ENCODE results near the gene MIGA2.

MIGA2 gene

GRCh38 chr9:129094387-129095169 is 58.2 kb downstream of the MIGA2 start:
- Histone ChIP-seq H3K36me3 (ENCODE audit: control insufficient read depth in 2 of 2, insufficient read depth in 1 of 2, low read length in 2 of 2) (peaks cover 0 to 33% of the 10 kb centered on the region in 2 experiments; a peak in 2 of 3 replicates), H3K27ac (ENCODE audit: extremely low read depth, low read depth, low read length) (no peak overlapping the region), H3K4me3 (ENCODE audit: low read depth, low read length) (no peak overlapping the region), H3K4me1 (ENCODE audit: control insufficient read depth, insufficient read depth, low read length) (no peaks in the 10 kb centered on the region), H3K9me3 (ENCODE audit: control insufficient read depth, insufficient read depth, low read depth, low read length) (no peaks in the 10 kb centered on the region)
- CTCF ChIA-PET: interaction anchor here (0.6 to 0.9 kb wide), 2 partner anchors 37 to 350 kb away, joined by 3 to 4 read pairs; no protein-coding TSS in a partner anchor
- POLR2A ChIA-PET: interaction anchor here (0.5 to 2.8 kb wide), 5 partner anchors 10 to 28 kb away, joined by 3 to 13 read pairs (median 3); partner anchors contain the start of genes DOLPP1 and PTPA
- TF ChIP-seq PBX3 (CRISPR knock-in tag; IDR thresholded peaks at IDR 0.05) (no peak), ZNF792 (tag by site-specific recombination; IDR thresholded peaks at IDR 0.05) (no peak), ZNF148 (tag by site-specific recombination; IDR thresholded peaks at IDR 0.05; ENCODE audit: borderline replicate concordance) (no peak), MYNN (tag by site-specific recombination; IDR thresholded peaks at IDR 0.05; ENCODE audit: borderline replicate concordance) (no peak), ZNF629 (tag by site-specific recombination; IDR thresholded peaks at IDR 0.05) (no peak), ZNF747 (tag by site-specific recombination; IDR thresholded peaks at IDR 0.05) (no peak), ZNF175 (tag by site-specific recombination; IDR thresholded peaks at IDR 0.05) (no peak), ZNF677 (tag by site-specific recombination; IDR thresholded peaks at IDR 0.05) (no peak)

DNA sequence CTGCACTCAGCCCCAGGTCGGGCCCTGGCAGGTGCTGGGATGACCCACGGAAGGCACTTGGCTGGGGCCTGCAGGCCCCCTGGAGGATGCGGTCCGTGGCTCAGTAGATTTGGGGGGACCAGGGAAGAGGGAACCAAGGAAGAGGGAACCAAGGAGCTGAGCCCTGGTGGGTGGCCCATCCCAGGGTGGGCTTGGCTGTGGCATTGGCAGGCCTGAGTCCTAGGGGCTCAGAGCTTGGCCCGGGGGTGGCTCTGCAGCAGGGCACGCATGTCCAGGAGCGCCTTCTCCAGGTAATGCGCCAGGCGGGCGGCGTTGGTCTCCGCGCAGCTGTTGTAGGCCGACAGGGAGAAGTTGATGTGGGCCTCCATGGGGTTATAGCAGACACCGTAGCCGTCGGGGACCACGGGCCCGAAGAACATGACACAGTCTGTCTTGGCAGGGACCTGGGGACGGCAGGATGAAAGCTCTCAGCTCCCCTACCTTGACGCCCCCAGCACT is 58.8 kb downstream of the MIGA2 start:
- peaks cover 0 to 27% of the 10 kb centered on the region in 2 experiments; a peak in 2 of 3 replicates for H3K36me3 ChIP-seq (ENCODE audit: control insufficient read depth in 2 of 2, insufficient read depth in 1 of 2, low read length in 2 of 2)
- CTCF ChIA-PET: interaction anchor here (0.6 to 0.9 kb wide), 2 partner anchors 37 to 350 kb away, joined by 3 to 4 read pairs; no protein-coding TSS in a partner anchor
- TF ChIP-seq ZBTB8A (tag by site-specific recombination; IDR thresholded peaks at IDR 0.05): no peak
- TF ChIP-seq ZBTB48 (tag by site-specific recombination; IDR thresholded peaks at IDR 0.05): no peak
- no peak for TF ChIP-seq YY1 (tag by site-specific recombination; IDR thresholded peaks at IDR 0.05)
- TF ChIP-seq ZBTB21 (tag by site-specific recombination; IDR thresholded peaks at IDR 0.05): no peak
- no peak for TF ChIP-seq MZF1 (tag by site-specific recombination; IDR thresholded peaks at IDR 0.05; ENCODE audit: borderline replicate concordance)
- TF ChIP-seq ZNF221 (tag by site-specific recombination; IDR thresholded peaks at IDR 0.05; ENCODE audit: borderline replicate concordance): no peak
- no peak for TF ChIP-seq ZNF473 (tag by site-specific recombination; IDR thresholded peaks at IDR 0.05)
- no peak for TF ChIP-seq SCRT2 (tag by site-specific recombination; IDR thresholded peaks at IDR 0.05)
- no peak for TF ChIP-seq ELK4 (IDR thresholded peaks at IDR 0.05; ENCODE audit: borderline replicate concordance, low read depth, low read length)
- no peak for TF ChIP-seq HOXA7 (CRISPR knock-in tag; IDR thresholded peaks at IDR 0.05; ENCODE audit: borderline replicate concordance)
- TF ChIP-seq, protein P1, sequence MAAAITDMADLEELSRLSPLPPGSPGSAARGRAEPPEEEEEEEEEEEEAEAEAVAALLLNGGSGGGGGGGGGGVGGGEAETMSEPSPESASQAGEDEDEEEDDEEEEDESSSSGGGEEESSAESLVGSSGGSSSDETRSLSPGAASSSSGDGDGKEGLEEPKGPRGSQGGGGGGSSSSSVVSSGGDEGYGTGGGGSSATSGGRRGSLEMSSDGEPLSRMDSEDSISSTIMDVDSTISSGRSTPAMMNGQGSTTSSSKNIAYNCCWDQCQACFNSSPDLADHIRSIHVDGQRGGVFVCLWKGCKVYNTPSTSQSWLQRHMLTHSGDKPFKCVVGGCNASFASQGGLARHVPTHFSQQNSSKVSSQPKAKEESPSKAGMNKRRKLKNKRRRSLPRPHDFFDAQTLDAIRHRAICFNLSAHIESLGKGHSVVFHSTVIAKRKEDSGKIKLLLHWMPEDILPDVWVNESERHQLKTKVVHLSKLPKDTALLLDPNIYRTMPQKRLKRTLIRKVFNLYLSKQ (tag by site-specific recombination; IDR thresholded peaks at IDR 0.05; ENCODE audit: borderline replicate concordance): no peak
- no peak for TF ChIP-seq ZNF544 (tag by site-specific recombination; IDR thresholded peaks at IDR 0.05)
- no peak for TF ChIP-seq ZNF23 (tag by site-specific recombination; IDR thresholded peaks at IDR 0.05; ENCODE audit: borderline replicate concordance)
- no peak for TF ChIP-seq ZNF792 (tag by site-specific recombination; IDR thresholded peaks at IDR 0.05)
- TF ChIP-seq ZNF404 (tag by site-specific recombination; IDR thresholded peaks at IDR 0.05): no peak
- no peak for TF ChIP-seq PBX3 (CRISPR knock-in tag; IDR thresholded peaks at IDR 0.05)
- TF ChIP-seq, protein P2, sequence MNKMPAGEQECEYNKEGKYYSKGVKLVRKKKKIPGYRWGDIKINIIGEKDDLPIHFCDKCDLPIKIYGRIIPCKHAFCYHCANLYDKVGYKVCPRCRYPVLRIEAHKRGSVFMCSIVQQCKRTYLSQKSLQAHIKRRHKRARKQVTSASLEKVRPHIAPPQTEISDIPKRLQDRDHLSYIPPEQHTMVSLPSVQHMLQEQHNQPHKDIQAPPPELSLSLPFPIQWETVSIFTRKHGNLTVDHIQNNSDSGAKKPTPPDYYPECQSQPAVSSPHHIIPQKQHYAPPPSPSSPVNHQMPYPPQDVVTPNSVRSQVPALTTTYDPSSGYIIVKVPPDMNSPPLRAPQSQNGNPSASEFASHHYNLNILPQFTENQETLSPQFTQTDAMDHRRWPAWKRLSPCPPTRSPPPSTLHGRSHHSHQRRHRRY (tag by site-specific recombination; IDR thresholded peaks at IDR 0.05): no peak
- TF ChIP-seq HOXD13 (CRISPR knock-in tag; IDR thresholded peaks at IDR 0.05; ENCODE audit: borderline replicate concordance): no peak
- TF ChIP-seq ZNF701 (tag by site-specific recombination; IDR thresholded peaks at IDR 0.05): no peak

More for the DNA sequence above, 58.8 kb downstream of the MIGA2 start:
- POLR2A ChIA-PET: interaction anchor here (0.8 to 2.8 kb wide), 5 partner anchors 8 to 16 kb away, joined by 3 to 13 read pairs (median 3); partner anchors contain the start of genes DOLPP1 and PTPA
- Histone ChIP-seq H3K9me3 (ENCODE audit: control insufficient read depth, insufficient read depth, low read depth, low read length) (no peaks in the 10 kb centered on the region), H3K4me3 (ENCODE audit: low read depth, low read length) (no peak overlapping the region), H3K4me1 (ENCODE audit: control insufficient read depth, insufficient read depth, low read length) (no peaks in the 10 kb centered on the region), H3K27ac (ENCODE audit: extremely low read depth, low read depth, low read length) (no peak overlapping the region)
